DND-41 (cell line): ENCODE results near the gene LIPT2.
A peak's percentile ranks its signal among the peaks of the same experiment; 100 is the strongest.

Source experiments
- EZH2 ChIP-seq: IDR thresholded peaks from 3 replicates; pipeline ENCODE4 v1.6.1; 2012; ENCODE audit warnings: borderline replicate concordance, low read depth, mild to moderate bottlenecking, moderate library complexity, low read length, inconsistent platforms; ENCODE audit not compliant: severe bottlenecking
- TF ChIP-seq, protein P1 (sequence below): IDR thresholded peaks from 2 replicates; pipeline ENCODE4 v1.5.1; 2012; ENCODE audit warnings: borderline replicate concordance, low read length, moderate library complexity, mild to moderate bottlenecking; ENCODE audit not compliant: poor library complexity, severe bottlenecking; ENCODE audit errors: extremely low read depth

DNA sequence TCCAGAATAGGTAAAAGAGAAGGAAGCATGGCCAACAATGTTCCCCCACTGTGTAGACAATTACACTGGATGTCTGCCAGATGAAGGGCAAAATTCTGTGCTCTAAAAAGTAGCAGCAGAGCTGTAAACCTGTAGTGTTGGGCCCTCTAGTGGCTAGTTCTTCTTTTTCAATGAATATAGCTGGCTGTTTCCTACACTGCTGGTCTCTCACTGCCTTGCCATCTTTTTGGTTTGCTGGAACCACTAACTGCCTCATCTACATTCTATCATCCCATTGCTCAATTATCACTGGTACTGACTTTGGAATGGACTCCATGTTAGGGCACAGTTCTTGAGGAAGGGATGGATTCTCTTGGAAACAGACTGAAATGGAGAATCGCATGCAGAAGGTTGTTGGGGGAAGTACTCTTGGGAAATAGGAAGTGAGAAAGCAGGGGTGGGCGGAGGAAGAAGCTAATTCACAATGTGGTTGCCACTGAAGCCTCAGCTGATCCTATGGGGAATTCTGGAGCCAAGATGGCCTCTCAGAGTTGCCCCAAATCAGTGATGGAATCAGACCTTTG, 44.1 kb downstream of the LIPT2 start:
- TF ChIP-seq, protein P1, sequence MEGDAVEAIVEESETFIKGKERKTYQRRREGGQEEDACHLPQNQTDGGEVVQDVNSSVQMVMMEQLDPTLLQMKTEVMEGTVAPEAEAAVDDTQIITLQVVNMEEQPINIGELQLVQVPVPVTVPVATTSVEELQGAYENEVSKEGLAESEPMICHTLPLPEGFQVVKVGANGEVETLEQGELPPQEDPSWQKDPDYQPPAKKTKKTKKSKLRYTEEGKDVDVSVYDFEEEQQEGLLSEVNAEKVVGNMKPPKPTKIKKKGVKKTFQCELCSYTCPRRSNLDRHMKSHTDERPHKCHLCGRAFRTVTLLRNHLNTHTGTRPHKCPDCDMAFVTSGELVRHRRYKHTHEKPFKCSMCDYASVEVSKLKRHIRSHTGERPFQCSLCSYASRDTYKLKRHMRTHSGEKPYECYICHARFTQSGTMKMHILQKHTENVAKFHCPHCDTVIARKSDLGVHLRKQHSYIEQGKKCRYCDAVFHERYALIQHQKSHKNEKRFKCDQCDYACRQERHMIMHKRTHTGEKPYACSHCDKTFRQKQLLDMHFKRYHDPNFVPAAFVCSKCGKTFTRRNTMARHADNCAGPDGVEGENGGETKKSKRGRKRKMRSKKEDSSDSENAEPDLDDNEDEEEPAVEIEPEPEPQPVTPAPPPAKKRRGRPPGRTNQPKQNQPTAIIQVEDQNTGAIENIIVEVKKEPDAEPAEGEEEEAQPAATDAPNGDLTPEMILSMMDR: peak; percentile 72
- no peak for TF ChIP-seq EZH2
